WI38 (cell line): Measurements from ENCODE around the gene CLDN16.

Source experiments
- H3K4me3 ChIP-seq: 2 replicates; pipeline ENCODE4 v1.5.1; 2011; ENCODE audit warnings: low read depth, mild to moderate bottlenecking, control low read depth, low read length
- TF ChIP-seq, protein P1 (sequence below): IDR thresholded peaks from 2 replicates; pipeline ENCODE4 v1.5.1; 2012; ENCODE audit warnings: low read depth, mild to moderate bottlenecking, control low read depth, low read length

The CLDN16 gene

DNA sequence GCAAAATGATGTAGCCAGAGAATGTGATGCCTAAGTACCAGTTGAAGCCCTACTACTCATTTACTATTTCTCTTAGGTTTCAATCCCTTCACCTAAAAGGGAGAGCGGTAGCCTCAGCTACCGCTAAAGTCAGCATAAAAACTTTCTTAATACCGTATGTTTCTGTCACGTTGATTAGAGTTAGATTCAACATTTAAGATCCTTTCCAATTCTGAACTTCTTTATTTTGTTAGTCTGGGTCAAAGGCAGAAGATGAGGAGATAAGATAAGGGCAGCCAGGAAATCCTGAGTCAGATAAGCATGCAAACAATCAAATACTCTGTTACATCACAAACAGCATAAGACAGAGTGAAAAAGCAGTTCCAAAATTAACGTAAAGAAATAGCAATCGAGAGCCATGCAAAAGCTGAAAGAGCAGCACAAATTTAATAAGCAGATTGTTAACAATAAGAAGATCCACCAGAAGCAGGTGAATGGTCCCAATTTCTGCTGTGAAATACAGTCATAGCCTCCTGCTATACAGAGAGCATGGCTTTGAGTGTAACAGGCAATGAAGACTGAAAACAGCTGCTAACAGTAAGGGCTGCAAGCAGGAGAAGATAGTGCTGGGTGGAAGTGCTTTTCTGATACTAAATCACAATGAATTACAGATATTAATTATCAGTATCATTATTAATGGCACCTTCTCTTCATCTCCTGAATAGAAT is 58.8 kb downstream of the CLDN16 start:
- TF ChIP-seq, protein P1, sequence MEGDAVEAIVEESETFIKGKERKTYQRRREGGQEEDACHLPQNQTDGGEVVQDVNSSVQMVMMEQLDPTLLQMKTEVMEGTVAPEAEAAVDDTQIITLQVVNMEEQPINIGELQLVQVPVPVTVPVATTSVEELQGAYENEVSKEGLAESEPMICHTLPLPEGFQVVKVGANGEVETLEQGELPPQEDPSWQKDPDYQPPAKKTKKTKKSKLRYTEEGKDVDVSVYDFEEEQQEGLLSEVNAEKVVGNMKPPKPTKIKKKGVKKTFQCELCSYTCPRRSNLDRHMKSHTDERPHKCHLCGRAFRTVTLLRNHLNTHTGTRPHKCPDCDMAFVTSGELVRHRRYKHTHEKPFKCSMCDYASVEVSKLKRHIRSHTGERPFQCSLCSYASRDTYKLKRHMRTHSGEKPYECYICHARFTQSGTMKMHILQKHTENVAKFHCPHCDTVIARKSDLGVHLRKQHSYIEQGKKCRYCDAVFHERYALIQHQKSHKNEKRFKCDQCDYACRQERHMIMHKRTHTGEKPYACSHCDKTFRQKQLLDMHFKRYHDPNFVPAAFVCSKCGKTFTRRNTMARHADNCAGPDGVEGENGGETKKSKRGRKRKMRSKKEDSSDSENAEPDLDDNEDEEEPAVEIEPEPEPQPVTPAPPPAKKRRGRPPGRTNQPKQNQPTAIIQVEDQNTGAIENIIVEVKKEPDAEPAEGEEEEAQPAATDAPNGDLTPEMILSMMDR = no peak
- H3K4me3 ChIP-seq = no peak overlapping the region

DNA sequence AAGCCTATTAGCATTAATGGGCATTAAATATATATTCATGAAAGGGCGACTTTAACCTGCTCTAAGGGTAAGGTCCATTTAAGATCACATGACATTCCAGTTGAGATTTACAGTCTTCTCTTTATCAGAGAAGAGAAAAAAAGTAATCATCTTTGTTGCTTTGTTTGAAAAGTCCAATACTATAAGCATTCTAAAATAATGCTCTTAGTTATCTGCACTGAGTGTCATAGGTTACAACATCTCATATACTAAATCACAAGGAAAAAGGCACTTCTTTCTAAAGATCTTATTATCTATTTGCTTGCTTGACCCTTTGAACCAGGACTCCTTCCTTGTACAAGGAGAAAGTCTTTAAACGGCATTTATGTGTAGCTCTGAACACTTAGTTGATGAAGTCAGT is 60.3 kb downstream of the CLDN16 start:
- TF ChIP-seq, protein P1 = no peak
- no peak overlapping the region for H3K4me3 ChIP-seq

DNA sequence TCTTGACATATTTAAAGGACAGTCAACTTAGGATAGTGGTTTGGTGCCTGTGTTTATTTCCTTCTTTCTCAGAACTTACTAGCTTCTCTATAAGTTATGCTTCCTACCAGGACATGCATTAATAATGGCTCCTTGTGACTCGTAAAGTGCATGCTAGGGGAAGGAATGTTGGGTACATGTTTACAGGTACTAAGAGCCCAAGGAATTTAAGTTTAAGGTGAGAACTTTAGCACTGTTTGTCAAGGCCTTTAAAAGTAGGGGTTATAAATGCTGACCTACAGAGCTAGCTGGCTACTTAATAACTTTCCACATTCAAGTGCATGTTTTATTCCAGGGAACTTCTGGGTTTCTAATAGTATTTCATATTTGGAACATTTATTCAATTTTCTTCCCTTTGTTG is 61.8 kb downstream of the CLDN16 start, which contains the start of gene TMEM207:
Gene TMEM207 (minus strand): TSS at position 101 of the 400 bp plus-strand sequence. CDS start 92 bp downstream, at position 9.
- no peak within 1 kb of the TSS for H3K4me3 ChIP-seq
- TF ChIP-seq, protein P1 = no peak

DNA sequence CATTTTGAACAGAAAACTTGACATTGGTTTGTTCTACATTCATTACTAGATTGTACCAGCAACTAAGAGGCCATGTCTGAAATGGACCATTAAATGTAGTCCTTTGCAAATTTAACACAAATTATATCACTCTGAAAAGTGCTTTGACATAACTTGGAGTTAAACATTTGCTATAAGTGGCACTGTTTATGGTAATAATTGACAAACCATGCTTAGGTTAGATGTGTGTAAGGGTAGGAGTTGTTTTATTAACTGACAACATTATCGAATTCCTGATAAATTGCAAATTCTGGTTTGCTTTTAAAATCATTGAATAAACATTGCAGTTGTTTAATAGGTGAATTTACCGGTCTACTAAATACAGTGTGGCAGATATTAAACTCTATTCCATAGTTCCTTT is 67.9 kb downstream of the CLDN16 start:
- no peak overlapping the region for H3K4me3 ChIP-seq
- TF ChIP-seq, protein P1 = no peak

DNA sequence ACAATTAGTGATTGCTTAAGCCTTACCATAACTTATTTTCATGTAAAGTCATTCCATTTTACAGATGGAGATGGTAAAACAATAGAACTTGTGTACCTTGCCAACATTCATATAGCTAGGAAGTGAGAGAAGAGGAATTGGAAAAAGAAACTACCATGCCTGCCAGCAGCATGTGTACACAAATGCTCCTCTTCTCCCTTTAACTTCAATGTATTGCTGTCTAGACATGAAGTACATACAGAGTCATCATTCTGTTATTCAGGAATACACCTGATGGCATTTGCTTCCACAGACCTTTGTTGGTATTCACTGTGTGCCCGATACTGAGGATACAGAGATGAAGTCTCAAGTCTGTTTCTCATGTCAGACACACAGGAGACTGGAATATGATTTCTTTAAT is 68.8 kb downstream of the CLDN16 start:
- TF ChIP-seq, protein P1 = no peak
- H3K4me3 ChIP-seq = no peak overlapping the region

DNA sequence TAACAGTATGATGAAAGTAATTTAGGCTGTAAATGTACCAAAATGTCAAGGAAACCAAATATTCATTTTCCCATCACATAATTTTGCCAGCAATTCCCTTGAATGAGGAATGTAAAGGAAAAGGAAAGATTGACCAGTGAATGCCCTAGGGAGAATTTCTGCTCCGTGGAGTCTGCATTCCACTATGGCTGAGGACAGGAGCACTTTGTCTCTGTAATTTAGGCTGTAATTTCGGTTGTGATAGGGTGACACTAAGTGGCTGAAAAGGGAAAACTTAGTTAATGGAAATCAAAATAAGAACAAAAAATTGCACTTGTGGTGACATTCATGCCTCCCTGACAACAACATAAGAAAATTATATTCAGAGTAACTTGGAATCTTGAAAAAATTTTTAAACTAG is 70.1 kb downstream of the CLDN16 start:
- TF ChIP-seq, protein P1 = no peak

More for the DNA sequence above, 70.1 kb downstream of the CLDN16 start:
- no peak overlapping the region for H3K4me3 ChIP-seq
